Stimulated activated CD8-positive, alpha-beta memory T cell treated with anti-CD3 and anti-CD28 coated beads, Interleukin-7, amount 100 ng/mL, for 1 hour (primary cell): ENCODE results near the gene SCAANT1.

Source experiments
- DNase-seq, 2 donors: peaks; one replicate each; pipeline ENCODE4 v3.0.0-alpha.2; 2020; ENCODE audit warnings: low read depth in 2 of 2

The SCAANT1 gene

DNA sequence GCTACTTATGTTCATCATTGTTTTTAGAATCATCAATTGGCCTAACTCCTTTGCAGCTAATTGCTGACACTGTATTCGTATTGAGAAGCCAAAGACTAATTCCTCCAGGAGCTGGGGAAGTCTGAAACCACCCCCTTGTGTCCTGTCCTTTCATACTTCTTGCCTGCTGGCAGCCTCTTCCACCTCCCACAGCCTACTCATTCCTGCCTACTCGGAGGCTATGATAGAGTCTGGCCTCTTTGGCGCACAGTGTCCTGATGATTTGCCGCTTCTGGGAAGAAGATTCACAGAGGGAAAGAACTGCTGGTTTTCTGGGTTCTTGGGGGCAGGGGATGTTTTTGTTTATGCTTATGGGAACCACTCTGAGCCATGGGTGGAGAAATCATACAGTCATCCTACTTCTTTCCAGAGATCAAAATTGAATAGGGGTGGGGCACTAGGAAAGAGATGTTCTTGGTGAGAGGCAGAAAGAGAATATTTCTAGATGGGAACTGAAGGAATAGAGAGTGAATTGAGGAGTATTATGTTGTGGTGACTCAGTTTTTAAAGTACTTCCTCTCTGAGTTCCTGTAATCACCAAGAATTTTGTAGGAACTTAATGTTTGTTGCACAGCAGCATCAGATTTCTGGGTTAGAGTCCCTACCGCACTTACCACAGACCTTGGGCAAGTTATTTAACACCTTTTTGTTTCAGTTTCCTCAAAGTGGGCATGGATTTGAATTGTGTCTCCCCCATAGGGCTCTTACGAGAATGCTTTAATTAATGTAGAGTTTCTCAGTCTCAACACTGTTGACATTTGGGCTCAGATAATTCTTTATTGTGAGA lies 22.1 kb upstream of the SCAANT1 start:
- no peak for DNase-seq

DNA sequence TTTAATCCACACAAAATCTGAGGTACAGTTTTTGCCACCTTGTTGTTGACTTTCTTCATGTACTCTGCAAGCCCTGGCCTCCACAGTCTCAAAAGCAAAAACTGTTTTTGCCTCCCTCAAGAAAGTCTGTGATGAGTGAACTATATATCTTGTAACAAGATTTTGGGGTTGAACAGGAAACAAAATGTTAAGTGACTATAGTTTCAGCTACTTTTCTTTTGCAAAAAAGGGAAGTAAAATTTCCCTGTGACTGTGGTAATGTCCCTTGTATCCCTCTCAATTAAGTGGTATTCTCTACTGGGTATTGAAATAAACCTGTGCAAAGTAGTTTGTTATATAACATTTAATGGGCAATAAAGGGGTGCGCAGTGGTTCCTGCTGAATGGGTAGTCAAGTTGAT lies 21.3 kb upstream of the SCAANT1 start:
- DNase-seq, result no peak

DNA sequence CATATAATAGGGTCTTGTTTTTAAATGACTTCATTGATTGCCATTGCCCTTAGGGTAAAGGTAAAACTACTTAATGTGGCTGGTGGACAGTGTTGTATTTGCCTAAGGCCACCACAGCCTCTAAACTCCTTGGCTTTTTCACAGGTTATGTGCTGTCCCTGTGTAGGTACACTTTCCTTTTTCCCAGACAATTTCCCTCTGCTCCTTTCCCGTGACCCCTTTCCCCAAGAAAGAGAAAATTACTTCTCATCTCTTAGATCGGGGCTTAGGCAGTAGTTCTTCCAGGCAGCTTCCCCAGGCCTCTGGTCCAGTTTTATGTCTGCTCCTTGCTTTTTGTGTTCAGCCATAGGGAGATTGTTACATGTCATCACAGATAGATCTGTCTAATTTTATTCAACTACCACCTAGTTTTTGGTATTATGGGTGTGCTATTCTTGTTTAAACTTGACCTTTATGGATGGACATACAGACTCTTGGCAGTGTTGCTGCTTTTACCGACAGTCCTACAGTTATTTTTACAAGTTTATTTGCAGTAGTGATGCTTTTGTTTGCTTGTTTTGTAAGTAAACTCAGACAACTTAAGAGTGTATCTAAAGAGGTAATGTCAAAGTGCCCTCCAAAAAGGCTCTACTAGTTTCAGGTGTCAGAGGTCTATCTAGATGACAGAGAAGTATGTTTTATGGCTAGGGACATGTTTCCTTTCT lies 20.5 kb upstream of the SCAANT1 start:
- no peak for DNase-seq

DNA sequence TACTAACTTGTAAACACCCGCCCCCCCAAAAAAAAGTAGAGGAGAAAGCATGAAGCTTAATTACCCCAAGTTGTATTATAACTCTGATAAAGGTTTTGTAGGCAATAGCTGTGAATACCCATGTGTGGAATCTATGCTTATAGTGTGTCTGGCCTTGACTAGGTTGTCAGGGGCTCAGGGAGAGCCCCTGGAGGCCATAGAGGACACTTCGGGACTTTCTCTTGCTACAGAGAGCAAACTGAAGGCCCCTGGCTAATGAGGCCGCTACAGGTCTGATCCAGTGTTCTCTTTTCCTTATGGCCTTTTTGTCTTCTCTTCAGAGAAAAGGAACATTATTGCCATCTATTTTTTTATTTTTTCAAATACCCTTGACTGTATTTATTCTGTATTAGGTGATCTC lies 19.1 kb upstream of the SCAANT1 start:
- DNase-seq, result no peak

DNA sequence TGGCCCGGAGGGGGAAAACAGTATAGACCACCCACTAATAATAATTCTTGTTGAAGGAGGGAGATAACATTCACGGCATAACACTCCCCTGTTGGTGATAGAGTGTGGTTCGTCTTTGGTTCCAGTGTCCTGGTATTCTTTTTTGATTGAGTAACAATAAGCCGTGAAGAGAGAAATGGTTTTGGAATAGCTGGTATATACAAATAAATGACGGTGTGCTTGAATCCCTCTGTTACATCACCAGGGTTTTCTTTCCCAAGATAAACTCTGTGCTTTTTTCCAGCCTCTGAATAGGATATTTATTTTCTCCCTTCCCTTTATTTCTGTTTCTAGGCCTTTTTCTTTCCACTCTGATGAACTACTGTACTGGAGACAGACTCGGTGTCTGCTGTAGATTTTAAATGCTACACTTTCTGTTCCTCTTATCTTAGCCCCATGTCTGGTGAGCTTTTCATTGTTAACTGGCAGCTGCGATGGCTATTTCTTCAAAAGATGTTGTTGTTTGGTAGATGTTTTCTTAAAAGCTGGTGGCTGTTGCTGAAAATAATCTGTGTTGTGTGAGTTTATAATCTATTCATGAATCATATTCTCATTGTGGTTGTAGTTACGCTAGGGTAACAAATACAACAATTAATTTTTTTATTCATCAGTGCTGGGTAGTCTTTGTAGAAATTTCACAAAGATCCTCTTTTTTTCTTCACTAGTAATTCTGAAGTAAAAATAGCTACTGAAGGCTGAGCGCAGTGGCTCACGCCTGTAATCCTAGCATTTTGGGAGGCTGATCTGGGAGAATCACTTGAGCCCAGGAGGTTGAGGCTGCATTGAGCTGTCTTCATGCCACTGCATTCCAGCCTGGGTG lies 15.5 kb upstream of the SCAANT1 start:
- no peak for DNase-seq

DNA sequence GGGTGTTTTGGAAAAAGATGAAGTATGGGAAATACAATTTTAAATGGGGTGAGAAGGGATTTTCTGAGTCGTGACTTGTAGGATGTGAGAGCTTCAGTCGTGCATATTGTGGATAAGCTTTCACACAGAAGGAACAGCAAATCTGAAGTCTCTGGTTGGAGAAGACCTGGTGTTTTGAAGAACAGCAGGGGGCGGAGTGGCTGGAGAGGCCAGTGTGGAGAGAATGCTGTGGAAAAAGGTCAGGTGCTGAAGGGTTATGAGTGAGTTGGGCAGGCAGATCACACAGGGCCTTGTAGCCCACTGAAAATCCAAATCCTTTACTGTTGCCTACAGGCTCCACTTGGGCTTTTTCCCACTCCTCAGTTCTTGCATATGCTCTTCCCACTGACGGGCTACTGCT lies 14.1 kb upstream of the SCAANT1 start:
- DNase-seq, result no peak

DNA sequence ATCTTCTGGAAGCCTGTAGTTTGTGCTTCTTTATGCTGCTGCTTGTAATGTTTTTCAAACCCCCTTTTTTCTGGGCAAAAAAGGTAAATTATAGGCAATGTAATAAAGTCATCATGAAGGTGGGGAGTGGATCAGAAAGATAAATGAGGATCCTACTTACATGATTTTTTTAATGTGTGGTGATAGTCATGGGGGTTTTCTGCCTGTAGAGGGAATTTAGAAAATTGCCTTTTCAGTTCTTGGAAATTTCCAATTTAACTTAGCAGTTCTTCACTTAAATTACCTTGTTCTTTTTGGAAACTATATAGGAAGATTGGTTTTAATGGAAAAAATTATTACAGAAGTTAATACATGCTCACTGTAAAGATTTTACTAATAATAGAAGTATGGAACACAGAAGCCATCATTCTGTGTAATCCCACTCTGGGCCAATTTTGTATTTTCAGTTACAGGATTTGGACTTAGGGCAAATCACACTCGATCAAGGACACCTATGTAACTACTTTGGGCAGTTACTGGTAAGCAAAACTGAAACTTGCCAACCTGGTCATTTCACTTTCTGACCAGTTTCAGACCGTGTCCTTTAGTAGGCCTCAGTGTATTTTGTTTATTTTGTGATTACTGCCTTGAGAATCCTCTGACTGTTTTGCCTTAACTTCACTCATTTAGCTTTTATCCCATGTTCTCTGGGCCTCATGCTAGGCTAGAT lies 10.5 kb upstream of the SCAANT1 start:
- DNase-seq, result no peak

DNA sequence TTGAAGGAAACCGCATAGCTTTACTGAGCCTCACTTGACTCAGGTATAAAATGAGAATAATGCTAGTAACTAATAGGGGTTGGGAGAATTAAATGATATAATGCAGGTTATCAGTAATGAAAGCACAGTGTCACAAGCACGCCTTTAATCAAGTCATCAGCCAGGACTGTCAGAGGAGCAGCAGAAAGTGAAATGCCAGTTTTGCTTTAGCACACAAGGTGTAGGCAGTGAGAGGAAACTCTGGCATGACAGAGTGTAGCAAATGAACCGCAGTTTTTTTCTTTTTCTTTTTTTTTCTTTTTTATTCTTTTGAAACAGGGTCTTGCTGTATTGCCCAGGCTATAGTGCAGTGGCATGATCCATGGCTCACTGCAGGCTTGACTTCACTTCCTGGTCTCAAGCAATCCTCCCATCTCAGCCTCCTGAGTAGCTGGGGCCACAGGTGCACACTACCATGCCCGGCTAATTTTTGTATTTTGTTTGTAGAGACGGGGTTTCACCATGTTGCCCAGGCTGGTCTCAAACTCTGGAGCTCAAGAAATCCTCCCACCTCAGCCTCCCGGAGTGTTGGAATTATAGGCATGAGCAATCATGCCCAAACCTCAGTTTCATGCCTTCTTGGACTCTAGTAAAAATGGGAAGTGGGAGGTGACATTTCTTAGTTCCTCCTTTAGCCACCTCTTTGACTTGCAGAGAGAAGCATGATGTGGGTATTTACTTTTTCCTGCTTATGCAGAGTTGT lies 9.7 kb upstream of the SCAANT1 start:
- no peak for DNase-seq

DNA sequence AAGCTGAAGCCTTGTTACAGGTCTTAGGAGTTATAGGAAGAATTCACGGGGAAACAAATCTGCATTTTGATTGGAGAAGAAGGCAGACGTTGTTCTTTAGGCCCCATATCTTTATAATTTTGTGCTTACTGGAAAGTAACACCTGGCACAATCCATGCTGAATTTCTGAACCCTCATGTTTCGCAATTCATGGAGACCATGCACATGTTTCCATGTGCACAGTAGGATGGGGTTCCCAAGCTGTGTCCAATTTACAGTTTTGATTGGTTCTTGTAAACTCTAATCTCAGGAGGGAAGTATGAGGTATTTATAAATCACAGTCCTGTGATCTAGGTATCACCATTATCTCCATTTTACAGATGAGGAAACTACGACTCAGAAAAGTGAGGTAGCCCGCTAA lies 7.8 kb upstream of the SCAANT1 start:
- DNase-seq, result no peak

DNA sequence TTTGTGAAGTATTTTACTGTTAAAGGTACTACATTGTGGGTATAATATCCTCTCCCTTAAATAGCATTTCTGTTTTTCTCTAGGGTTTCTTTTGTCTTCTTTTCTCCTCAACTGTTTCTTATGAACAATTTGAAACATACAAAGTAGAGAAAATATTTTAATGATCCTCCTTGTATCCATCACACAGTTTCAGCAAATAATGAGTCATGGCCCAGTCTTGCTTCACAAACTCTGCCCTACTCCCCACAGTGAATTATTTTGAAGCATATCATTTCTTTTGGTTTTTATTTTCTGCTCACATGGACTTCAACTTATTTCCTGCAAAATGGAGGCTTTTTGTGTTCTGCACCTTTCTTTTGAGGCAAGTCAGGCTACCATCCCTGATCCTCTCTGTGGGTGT lies 6.1 kb upstream of the SCAANT1 start:
- no peak for DNase-seq

DNA sequence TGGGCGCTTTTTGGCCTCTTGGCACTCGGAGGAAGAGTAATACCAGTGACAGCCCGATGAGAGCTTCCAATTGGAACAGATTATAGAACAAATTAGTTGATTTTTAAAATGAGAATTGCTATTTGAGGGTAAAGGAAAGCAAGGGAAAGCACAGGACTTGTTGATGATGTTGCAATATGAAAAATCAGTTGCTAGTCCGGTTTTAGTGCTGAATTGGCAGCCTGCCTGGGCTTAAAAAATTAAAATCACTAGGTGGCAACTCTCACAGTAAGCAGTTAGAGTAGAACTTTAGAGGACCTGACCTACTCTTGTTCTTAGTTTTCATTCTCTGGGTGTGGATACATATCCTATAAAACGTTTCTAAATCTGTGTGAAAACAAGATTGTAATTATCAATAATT lies 2.1 kb upstream of the SCAANT1 start:
- DNase-seq, result no peak

DNA sequence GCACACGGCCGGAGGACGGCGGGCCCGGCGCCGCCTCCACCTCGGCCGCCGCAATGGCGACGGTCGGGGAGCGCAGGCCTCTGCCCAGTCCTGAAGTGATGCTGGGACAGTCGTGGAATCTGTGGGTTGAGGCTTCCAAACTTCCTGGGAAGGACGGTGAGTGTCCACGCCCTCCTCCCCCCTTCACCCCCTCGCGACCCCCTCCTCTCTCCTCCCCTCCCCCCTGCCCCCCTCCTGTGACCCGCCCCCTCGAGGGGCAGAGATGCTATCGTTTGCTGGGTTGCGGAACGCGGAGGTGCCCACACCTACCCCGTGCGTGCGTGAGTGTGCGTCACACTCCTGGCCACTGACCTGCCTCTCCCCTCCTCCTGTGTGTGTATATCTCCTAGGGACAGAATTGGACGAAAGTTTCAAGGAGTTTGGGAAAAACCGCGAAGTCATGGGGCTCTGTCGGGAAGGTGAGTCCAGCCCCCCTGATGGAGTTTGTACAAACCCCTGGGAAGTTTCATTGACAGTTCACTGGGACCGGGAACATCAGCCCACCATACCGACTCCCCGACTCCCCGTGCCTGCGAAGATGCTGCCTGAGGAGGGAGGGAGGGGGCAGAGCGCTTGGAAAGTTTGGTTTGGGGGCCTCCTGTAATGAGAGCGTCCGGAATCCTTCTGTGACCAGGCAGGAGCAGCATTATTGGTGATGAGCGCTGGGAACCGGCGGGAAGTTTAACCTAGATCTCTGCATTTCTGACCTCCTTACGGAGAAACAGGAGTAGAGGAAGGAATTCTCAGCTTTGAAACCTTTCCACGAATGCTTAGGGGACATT lies 795 bp upstream of the SCAANT1 start:
- peak in 1 of 2 donors; percentile 7 for DNase-seq

DNA sequence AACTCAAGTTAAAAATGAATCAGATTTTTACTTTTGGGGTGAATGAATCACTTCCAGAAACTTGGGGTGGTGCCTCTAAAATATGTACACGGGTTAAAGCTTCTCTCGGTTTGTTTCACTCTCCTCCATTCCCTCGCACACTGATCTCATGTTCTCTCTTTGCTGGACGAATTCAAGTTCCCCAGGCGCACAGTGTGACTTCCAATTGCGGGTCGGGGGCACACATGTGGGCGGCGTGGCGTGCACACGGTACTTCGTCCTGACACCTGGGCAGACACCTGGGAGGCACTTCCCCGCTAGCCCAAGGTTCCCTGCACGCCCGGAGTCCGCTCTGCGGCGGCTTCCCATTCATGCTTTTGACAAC lies 692 bp downstream of the SCAANT1 start:
- no peak for DNase-seq

DNA sequence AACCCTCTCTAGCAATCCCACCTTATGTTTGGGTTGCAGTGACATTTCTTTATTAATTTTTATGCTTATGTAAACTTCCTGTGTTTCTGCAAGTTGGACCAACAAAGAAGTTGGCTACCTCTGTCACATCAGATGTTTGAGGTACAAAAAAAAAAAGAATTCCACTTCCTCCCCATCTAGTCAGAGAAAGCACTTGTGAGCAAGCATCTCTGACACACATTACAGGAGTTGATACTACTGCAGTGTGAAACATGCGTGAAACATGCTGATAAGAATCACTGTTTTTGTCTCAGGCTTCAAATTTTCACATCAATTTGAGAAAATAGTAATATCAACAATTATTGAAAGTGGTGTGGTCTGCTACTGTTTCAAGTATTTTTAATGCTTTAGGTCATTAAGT lies 1.3 kb downstream of the SCAANT1 start:
- DNase-seq, result no peak

DNA sequence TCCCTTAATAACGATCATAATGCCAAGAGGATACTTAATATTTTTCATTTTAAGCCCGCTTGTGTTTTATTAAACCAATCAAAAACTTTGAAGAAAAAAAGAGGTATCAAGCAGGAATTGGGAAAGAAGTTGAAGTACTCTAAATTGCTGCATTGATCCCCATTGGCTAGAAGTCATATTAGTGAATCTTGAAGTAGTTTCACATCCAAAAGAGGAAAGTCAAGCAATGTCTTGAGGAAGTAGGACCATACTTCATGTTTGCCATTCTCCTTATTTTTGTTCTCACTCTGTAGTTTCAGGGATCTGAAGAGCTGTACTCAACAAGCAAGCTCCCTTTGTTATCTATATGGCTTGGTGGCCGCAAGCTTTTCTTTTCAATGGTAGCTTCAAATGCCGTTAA lies 2.2 kb downstream of the SCAANT1 start:
- DNase-seq, result no peak

DNA sequence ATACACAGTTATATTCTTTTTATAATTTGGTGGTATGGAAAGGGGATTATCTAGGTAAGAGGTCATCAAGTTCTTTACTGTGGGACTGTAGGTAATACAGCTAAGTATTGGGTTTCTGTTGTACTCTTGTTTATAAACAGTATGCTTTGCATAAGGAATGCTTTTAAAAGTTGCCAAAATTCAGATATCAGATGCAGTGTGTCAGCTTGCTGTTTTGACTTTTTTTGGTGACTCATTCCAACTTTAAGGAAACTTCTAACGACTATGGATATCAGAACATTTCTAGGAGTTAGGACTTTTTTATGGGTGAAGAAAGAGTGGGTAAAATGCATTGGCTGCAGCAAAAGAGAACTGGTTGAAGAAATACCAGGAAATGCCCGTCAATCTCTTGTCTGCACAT lies 2.8 kb downstream of the SCAANT1 start:
- DNase-seq, result no peak

DNA sequence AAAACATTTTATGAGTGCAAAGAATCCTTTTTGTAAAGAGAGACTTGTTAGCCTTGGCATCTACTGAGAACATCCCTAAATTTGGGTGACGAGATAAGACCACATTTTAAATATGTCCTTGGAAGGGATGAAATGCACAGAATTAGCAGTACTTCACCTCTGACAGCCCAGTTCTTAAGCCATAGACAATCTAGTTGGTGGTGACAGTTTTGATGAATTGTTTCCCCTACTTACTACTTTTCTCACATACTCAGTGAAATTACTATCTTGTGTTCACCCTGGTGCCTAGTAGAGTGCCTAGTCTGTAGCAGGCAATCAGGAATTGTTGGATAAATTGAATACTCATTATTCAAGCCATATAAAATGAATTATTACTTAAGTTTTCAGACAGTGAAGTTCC lies 3.4 kb downstream of the SCAANT1 start:
- DNase-seq, result no peak

DNA sequence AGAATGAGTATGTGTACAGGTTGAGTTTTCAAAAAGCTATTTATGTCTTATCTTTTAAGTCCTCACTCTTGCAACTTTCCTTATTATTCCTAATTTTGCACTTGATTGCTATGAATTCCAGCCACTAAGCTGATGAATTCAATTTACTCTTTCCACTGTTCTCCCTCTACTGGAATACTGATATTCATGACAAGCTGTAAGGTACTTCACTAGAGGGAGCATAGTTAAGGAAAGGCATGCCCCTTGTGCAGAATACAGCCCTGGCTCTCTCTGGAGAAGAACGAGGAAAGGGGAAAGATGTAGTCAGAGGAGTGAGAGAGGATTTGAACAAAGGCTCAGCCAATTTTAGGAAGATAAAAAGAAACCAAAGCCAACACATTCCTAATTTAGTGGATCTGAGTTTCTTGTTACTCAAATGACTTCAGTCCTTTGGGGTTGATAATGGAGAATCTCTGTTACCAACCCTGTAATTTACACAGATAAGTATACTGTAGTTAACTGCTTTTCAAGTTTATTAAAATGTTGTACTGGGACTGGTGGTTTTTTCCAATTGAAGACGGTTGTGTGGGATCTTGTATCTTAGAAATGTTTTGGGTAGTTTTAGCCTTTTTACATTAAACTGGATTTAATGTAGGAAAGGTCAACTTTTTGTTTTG lies 4.0 kb downstream of the SCAANT1 start:
- no peak for DNase-seq

DNA sequence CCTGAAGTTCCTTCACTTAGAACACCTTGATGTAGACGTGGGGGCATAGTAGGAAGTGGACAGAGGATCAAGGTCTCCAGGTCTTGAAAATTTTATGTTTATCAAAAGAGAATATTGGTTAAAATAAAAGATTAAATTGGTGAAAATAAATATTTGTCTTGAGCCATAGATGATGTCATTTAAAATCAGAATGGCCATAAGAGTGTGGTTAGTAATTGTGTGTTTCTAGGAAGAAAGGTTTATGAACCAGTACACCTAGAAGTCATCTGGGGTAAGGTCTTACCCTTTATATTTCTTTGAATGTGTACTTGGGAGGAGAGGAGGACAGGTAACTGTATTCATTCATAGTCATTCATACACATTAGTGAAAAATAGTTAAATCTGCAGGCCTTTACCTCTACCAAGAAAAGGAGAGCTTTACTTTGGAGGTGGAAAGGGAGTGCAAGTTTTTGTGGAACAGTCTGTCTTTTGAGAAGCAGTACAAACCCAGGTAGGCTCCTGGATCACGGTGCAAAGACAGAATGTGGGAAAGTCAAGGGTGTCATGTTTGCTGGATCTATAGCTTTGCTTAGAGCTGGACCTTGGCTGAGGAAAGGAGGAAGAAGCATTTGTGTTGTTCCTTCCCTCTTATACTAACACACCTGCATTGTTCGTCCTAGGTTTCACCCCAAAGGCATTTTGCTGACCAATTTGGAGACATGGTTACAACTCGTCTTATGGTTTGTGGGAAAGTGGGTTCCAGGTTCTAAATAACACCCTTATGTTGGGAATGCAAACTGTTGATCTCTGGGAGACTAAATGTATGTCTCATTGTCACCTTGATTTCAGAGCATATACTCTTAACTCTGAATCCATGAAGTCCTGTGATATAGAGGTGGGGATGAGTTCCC lies 6.2 kb downstream of the SCAANT1 start:
- no peak for DNase-seq
